Stimulated activated CD4-positive, alpha-beta T cell treated with anti-CD3 and anti-CD28 coated beads, Interleukin-1b, Interleukin-23, amount 100 ng/mL, for 48 hours (primary cell): ENCODE results near the gene HBS1L.

Experiments
- DNase-seq: peaks from one replicate; pipeline ENCODE4 v3.0.0-alpha.2; 2020

Gene HBS1L

DNA sequence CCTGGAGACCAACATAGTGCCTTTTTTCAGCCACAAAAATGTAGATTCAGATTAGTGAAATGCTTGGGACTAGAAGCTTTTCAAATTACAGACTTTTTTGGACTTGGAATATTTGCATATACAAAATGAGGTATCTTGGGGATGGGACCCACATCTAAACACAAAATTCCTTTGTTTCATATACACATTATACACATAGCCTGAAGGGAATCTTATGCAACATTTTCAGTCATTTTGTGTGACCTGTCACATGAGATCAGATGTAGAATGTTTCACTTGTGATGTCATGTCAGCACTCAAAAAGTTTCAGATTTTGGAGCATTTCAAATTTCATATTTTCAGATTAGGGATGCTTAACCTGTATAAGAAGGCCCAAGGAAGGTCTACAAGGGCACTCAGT is 60.2 kb downstream of the HBS1L start:
- no peak for DNase-seq

- DNase-seq: no peak
These were observed 62.5 kb downstream of the HBS1L start for GRCh38 chr6:134992155-134992554.

GRCh38 chr6:134990262-134990661 is 64.4 kb downstream of the HBS1L start:
- DNase-seq: no peak

DNA sequence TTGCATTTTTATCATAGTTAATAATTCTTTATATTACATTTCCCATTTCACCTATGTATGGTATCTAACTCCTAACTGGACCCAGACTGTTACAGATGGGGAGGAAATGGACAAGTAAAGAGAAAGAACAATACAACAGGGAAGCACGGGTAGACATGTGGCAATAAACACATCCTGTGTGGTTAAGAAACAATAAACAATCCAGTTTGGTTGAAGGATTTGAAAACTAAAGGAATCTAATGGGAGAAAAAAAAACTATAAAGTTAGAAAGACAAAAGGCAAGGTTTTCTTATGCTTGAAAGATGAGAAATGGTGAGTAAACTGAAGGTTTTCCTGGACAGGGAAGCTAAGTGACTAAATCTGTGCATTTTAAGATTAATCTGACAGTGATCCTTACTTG is 69.8 kb downstream of the HBS1L start:
- no peak for DNase-seq

- no peak for DNase-seq
These were observed 70.8 kb downstream of the HBS1L start for GRCh38 chr6:134983823-134984222.

DNA sequence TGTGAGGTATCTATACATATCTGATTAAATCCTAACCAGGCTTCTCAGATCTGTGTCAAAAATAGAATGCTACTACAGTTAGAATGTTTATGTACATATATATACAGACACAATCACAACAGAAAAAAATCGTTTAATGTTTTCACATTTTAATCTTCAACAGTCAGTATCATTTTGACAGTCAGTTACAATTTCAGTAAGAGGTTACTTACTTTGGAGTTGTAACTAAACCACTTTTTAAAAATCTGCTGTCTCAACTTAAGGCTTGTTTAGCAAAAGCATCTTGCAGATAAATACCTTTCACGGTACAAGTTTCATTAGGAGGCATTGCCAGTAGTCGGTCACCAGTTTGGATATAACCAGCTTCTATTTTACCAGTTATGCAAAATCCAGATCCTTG is 72.5 kb downstream of the HBS1L start:
- no peak for DNase-seq

- no peak for DNase-seq
These were observed 73.8 kb downstream of the HBS1L start for GRCh38 chr6:134980846-134981245.

DNA sequence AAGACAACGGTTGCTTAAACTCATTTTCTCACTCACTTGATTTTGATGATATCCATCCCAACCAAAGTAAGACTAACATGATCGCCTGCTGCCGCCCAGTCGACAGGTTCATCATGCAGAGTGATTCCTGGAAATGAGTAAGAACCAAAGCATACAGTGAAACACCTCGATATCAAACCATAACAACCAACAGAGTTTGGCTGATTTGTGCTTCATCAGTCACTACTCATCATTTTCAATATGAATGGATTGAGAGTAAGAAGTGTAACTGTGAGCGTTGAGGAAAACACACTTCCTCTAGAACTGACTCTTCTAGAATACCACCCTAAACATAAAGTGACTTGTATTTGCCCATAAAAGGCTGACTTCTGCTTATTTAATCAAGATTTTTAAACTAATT is 75.5 kb downstream of the HBS1L start:
- peak; percentile 76 for DNase-seq

DNA sequence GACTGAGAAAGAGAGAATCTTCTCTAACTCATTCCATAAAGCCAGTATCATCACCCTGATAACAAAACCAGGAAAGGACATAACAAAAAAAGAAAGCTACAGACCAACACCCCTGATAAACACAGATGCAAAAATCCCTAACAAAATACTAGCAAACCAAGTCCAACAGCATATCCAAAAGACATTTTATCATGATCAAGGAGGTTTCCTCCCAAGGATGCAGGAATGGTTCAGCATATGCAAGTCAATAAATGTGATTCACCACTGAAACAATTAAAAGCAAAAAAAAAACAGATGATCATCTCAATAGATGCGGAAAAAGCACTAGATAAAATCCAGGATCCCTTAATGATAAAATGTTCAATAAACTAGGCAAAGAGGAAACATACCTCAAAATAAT is 80.3 kb downstream of the HBS1L start:
- DNase-seq: no peak

DNA sequence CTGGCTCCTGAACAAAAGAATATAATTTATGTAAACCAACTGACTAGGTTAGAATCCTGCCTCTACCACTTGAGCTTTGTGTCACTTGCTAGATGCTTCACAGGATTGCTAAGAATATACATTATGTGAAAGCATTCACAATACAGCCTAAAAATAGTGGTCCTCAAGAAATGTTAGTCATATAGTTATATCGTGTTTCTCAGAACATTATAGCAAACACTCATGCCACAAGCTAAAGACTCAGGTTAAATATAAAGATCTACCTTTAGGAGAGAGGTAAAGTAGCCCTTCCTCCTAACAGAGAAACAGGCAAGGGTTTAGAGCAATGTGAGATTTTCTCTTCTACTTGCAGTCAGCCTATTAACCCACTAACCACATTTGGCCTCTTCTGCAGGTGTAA is 86.9 kb downstream of the HBS1L start:
- DNase-seq: no peak

DNA sequence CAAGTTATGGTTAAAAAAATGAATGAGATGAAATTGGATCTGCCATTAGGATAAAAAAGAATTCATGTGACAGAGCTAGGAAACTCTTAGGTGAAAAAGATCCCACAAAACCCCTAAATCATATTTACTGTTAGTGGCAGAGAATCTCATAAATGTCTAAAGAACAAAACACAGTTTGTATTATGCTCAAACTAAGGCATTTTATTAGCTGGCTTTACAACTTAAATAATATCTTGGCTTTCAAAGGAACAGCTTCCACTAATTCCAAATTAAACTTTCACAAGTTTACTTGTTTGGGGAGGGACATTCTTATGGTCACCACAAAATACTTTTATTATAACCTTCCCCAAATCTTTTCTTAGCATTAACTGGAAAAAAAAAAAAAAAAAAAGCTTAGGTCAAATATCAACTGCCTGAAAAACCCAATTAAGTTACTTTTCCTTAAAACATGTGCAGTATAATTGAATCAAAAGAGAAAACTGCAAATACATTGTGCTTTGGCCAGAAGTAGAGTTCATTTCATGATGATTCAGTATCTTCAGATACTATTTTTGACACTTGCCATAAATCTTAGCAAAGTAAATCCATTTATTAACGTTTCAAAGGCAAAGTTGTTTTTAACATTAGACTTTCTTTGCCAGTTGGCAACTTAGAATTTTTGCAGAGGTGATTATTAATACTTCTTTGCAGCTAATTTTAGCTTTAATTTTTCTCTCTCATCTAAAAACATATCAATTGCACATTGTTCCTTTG is 90.0 kb downstream of the HBS1L start:
- DNase-seq: no peak

GRCh38 chr6:134962421-134962820 is 92.2 kb downstream of the HBS1L start:
- no peak for DNase-seq

GRCh38 chr6:134961366-134961765 is 93.3 kb downstream of the HBS1L start:
- DNase-seq: no peak

- no peak for DNase-seq
These were observed 95.0 kb downstream of the HBS1L start for GRCh38 chr6:134959603-134960002.

DNA sequence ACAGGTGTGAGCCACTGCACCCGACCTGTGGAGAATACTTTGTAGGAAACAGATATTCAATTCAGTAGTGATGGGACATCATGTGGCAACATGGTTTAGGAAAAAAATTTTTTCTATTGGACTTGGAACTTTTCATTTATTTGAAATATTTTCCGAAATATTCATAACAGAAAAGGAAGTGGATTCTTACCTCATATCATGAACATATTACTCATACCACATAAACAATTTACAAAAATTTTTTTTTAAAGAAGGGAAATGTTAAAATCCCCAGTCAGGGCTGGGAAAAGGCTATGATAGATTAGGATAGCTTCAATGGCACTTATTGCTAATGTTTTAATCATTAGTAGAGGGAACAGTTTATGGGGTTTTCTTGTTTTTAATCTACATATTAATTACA is 97.9 kb downstream of the HBS1L start:
- DNase-seq: no peak

- peak; percentile 14 for DNase-seq
These were observed 98.6 kb downstream of the HBS1L start for GRCh38 chr6:134956032-134956431.

DNA sequence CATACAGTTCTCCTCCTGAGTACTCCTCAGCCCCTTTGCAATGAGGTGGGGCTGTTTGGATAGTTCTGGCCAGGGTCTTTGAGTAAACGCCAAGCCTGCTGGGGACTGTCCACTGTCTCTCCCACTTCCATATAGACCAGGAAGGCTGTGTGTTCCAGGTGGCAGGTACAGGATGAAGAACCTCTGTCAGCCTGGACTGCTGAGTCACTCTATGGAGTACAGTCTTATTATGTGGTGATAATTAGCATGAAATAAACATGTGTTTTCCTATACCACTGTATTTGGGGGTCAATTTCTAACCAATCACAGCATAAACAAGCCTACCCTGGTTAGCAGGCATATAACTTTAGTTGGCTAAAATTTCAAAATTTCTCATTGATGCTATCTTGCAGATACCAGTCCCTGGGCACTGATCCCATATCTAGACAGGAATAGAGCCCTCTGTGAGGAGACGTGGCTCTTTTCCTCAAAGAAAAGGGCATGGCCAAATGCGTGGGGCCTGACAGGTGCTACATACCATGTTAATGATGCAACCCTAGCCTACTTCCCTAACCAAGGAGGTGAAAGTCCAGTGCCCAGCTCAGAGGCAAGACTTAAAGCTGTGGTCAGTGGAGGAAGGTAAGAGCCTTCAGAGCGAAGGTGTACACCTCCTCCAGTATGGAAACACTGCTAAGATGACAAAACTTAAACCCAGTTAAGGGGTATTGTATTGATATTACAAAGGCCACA is 100.2 kb downstream of the HBS1L start:
- no peak for DNase-seq

DNA sequence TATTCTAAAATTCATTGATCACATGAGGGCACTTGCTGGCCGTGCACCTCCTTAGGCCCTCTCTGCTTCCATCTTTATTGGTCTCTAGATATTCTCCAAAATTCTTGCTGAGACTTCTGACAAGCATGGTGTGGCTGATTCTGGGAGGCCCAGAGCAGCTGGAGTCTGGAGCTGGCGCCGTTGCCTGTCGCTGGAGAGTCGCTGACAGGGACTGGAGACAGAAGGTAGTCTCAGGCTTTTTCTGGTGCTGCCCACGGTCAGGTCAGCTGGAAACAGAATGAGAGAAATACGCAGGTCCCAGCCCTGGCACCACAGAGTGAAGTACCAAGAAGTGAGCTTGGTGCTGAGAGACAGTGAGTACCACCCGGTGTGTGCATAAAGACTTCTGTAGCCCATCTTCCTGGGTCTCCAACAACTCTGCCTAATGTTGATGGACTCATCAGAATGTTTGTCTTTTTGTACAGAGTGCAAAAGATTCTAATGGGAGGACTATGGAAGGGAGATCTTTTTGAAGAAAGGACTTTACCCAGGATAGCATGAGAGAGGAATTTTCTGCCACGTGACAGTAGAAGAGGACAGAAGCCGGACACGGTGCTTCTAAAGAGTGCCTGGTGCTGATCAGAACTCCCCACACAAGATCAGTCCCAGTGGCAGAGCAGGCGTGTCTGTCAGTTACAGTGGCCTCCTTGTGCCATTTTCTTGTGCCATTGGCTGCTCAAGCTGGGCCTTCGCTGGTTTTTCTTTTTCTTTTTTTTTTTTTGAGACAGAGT is 102.9 kb downstream of the HBS1L start:
- no peak for DNase-seq

GRCh38 chr6:134950482-134950881 is 104.1 kb downstream of the HBS1L start:
- no peak for DNase-seq

GRCh38 chr6:134949927-134950326 is 104.7 kb downstream of the HBS1L start, which contains the start of gene ALDH8A1:
ALDH8A1 (minus strand) TSS chr6:134950101; CDS start chr6:134950053, 48 bp downstream.
- DNase-seq: no peak

DNA sequence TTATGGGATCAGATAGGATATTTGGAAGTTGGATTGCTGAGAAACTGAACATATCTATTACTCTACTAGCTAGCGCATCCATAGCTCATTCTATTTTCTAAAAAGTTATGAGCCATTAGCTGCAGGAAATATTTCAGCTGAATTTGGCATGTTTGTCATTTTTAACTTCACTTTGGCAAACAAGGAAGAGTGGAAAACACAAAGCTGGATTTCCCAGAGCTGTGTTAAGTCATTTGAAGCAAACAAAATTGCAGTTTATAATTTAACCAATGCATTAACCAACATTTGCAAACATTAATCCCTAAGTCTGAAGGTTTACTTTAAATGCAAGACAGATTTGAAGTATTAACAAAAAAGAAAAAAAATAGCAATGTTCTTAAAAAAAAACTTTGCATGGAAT is 105.9 kb downstream of the HBS1L start:
- no peak for DNase-seq

- DNase-seq: no peak
These were observed 106.5 kb downstream of the HBS1L start for GRCh38 chr6:134948142-134948541.

DNA sequence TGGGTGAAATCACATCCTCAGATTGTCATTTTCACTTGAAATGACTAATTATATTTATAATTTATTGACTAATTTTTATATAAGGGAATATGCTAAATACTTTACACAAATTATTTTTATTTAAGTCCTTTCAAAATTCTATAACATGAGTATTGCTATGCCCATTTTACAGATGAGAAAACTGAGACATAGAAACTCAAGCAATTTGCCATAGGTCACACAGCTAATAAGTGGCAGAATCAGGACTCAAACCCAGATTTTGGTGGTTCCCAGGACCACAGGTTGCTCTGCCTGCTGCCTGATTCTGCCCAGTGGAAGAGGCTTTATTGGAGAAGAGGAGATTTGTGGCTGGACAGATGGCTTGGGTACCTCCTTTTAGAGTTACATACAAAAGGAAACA is 109.6 kb downstream of the HBS1L start:
- DNase-seq: no peak
